GM18907 (cell line): Measurements from ENCODE around the gene LBP.
"Not testable (repeated sequence)": the region's sequence is repeated elsewhere in the genome, so short reads cannot be mapped to it uniquely, and the experiment has no call there.

Experiments used
- ATAC-seq: cut with Tn5 transposase; IDR thresholded peaks from one replicate; pipeline ENCODE4 v1.9.1; 2021; ENCODE audit warnings: mild to moderate bottlenecking, moderate library complexity; ENCODE audit not compliant: unreplicated experiment

LBP gene, protein sequence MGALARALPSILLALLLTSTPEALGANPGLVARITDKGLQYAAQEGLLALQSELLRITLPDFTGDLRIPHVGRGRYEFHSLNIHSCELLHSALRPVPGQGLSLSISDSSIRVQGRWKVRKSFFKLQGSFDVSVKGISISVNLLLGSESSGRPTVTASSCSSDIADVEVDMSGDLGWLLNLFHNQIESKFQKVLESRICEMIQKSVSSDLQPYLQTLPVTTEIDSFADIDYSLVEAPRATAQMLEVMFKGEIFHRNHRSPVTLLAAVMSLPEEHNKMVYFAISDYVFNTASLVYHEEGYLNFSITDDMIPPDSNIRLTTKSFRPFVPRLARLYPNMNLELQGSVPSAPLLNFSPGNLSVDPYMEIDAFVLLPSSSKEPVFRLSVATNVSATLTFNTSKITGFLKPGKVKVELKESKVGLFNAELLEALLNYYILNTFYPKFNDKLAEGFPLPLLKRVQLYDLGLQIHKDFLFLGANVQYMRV

DNA sequence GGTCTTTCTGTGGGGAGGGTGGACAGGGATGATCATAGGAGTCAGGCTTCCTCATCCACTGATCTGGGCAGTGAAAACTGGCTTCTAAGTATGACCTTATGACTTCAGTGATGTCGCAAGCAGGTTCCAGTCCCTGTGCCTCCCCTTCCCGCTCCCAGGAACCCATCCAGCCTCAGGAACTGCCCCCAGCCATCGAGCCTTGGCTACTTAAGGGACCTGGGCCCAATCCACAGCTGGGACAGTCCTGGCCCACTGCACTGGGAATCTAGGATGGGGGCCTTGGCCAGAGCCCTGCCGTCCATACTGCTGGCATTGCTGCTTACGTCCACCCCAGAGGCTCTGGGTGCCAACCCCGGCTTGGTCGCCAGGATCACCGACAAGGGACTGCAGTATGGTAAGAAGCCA lies at the start of gene LBP:
Gene LBP, plus strand, starts transcription at position 236 of the 405 bp plus-strand sequence. Its CDS starts 35 bp downstream, at position 271.
- no peak for ATAC-seq

DNA sequence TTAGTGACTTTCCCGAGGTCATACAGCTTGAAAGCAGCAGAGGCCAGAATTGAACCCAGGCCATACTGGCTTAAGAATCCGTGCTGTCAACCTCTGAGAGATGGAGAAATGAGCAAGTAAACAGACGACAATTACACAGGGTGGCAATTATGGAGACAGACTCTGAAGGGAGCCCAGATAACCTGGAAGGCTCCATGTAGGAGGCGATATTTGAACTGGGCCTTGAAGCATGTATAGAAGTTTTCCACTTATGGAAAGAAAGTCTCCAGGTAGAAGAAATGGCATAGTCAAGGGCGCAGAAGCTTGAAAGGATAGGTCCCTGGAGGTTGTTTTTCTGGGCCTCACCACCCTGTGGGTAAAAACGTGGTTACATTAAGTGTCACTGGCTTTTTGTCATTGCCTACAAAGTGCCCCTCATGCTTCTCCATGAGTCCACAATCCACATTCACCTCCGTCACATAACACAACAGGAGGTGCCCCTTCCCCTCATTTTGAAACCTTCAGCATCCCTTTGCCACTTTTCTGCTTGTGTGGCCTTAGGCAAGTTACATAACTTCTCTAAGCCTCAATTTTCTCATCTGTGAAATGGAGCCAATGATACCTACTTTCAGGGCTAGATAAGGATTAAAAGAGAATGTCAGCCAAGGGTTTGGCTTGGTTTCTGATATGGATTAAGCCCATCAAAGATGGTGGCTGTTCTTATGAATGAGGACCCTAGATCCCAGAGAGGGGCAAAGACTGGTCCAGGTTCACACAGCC lies 48.2 kb upstream of the LBP start:
- ATAC-seq = no peak

DNA sequence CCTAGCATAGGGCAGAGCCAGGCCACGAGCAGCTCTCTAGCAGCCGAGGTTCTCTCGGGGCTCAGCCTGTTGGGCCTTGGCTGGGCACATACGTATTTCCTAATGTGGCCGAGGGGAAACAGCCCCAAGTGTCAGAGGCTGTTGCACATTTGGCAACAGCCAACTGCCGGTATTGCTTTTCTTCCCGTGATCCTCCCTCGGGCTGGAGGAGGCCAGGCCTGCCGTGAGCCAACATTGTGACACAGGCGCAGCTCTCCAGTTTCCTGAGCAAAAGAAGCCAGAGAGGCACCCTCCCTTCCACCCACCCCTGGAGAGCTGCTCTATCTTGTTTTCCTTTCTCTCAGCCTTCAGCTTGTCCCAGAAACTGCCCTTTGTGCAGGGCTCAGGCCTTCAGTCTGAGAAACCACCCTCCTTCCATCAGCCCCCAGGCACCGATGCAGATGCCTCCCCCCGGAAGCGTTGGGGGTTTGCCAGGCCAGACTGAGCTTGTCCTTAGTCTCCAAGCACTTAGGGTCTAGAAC lies 47.5 kb upstream of the LBP start:
- no peak for ATAC-seq

DNA sequence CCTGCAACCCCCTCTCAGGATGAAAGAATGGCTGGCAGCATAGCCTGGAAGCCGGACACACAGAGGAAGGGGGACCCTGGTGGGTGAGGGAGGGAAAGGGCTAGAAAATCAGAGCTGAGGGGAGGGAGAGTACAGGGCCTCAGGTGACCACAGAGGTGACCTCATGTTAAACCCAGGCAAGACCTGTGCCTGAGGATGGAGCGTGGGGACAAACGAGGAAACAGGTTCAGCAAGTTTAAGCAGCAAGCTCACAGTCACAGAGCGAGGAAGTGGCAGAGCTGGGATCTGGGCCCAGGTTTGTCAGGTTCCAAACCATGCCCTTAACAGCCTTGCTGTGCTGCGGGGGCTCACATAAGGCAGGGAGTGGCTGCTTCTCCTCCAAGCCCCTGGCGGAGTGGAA lies 46.3 kb upstream of the LBP start:
- ATAC-seq = no peak

DNA sequence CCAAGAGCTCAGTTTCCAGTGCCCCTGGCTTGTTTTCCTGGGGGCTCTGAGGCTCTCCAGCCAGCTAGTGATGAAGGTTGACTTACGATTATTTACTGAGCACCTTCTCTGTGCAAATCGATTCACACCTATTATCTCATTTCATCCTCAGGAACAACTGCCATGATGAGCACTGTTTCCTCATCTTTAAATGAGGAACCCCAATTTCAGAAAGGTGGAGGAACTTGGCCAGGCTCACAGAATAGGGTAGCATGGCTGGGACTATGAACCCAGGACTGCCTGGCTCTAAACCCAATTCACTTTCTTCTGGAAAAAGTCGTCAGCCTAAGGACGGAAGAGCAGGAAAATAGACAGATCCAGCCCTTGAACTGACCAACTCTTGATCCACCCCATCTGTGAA lies 45.8 kb upstream of the LBP start:
- no peak for ATAC-seq

DNA sequence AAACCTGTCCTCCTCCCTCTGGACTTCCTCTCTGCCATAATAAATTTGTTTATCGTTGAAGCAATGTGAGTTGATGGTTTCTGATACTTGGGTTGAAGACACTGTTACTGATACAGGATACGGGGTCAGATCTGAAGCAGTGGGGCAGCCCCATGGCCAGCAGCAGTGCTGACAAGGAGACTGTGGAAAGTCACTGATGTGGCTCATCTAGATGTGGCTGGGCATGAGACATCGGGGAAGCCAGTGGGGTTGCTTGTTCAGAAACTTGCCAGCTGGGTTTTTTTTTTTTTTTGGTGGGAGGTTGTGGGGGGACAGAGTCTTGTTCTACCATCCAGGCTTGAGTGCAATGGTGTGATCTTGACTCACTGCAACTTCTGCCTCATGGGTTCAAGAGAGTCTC lies 45.0 kb upstream of the LBP start:
- no peak for ATAC-seq

DNA sequence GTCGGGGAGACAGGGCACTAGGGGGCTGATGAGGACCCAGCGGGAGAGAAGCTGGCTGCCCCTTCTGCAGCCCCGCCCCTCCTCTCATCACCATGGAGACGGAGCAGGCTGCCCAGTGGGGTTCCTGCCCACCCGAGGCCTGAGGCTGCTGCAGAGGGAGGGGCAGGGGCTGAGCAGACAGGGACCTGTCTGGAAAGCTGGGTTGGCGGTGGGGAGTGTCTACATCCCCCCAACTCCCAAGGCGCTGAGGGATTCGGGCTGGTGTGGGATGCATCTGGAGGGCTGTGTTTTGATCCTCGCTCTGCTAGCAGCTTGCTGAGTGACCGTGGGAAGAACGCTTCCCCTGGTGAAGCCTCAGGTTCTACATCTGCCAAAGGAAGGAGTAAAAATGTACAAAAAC lies 43.5 kb upstream of the LBP start:
- no peak for ATAC-seq

DNA sequence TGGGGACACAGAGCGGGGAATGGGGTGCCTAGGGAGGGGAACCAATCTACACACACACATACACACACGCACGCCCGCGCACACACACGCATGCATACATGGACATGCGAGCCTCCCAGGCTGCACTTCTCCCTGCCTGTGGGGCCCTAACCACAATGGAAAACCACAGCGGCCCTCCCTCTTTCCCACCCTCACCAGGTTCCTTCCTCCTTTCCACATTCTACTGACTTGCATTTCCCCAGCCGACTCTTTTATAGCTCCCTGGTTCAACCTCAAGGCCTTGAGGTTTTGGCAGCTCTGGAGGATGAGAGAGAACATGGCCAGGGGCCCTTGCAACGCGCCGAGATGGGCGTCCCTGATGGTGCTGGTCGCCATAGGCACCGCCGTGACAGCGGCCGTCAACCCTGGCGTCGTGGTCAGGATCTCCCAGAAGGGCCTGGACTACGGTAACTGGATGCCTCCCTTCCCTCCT lies 42.3 kb upstream of the LBP start, which contains the start of gene BPI:
Gene BPI, plus strand, starts transcription at position 249 of the 472 bp plus-strand sequence. Its CDS starts 68 bp downstream, at position 317.
- ATAC-seq = no peak

DNA sequence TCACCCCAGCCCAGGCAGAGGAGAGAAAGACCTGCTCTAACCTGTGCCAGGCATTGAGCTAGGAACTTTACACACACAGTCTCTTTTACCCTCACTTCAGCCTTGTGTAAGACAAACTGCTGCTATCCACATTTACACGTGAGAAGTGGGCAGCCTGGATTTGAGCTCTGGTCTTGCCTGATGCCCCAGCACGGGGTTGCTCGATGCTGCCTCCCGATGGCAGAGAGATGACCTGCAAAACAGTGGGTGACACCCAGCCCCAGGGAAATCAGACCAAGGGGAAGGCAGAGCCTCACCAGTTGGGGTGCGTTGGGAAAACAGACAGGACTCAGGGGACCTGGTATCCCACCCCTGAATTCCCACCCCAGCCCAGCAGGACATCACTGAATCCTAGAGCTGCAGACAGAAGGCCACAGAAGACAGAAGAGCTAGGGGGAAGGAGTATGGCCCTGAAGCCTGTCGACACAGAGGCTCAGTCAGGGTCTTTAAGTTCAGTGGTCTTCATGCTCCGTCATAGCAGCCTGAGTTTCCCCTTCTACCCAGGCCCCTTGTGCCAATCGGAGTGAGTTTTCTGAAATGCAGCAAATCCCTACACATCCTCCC lies 41.3 kb upstream of the LBP start:
- ATAC-seq = no peak

DNA sequence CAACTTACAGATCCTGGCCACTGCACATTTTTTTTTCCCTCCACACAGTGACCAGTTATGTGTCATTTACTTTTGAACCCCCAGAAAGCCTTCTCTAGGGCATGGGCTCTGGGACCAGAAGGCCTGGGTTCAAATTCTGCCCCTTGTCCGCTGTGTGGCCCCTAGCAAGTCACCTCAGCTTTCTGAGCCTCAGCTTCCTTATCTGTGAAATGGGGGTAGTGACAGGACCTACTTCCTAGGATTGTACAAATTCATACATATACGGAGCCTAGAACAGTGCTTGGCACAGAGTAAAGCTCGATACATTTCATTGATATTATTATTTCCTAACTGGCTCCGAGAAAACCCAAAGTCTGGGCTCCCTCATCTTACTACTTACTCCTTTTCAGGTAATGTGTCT lies 40.7 kb upstream of the LBP start:
- ATAC-seq = no peak

DNA sequence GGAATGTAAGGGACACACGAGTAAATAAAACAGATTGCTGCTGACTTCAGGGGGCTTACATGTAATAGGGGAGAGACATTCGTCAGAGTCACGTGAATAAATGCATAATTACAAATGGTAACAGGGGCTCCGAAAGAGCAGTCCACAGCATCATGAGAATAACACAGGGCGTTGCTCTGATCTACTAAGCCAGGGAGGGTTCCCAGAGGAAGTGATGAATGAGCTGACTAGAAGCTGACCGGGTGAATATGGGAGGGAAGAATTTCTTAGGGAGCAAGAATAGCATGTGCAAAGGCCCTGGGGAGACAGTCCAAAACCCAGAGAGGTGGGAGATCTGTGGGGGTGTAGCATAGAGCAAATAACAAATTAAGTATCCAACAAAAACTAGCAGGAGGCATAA lies 39.9 kb upstream of the LBP start:
- no peak for ATAC-seq

DNA sequence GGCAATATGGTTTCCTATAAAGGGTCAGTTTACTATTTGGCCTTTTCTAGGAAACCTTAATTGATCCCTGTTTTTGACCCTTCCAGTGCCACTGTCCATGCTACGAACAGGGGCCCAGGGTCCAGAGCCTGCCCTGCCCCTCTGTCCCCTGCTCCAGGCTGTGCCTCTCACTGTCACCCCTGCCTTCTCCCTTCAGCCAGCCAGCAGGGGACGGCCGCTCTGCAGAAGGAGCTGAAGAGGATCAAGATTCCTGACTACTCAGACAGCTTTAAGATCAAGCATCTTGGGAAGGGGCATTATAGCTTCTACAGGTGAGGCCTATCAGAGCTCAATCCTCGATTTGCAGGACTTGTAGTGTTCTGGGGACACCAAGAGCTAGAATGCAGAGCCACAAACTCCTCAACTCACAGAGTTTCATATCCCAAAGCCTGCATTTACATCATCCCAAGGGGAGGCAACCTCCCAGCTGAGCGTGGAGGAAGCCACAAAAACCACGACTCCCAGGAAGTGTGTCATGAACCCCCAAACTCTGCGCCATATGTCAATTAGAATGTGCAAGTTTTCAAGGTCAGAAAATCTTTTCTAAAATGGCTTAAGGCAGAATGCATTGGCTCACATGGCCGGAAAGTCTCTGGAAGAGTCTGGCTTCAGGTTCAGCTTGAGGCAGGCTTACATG lies 38.8 kb upstream of the LBP start:
- no peak for ATAC-seq

DNA sequence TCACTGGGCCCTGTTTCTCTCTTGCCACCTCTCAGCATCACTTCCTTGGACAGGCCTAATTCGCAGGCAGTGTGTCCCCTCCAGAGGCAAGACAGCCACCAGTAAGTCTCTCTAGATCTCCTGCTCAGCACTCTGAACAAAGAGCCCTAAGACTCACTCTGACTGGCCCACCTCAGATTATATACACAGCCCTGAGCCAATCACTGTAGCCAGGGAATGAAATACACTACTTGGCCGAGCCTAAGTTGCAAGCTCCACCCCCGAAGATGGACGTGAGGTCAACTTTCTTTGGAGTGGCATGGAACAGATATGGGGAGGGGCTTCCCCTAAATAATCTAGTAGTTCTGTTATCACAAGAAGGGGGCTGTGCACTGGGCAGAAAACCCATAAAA lies 38.2 kb upstream of the LBP start:
- no peak for ATAC-seq

DNA sequence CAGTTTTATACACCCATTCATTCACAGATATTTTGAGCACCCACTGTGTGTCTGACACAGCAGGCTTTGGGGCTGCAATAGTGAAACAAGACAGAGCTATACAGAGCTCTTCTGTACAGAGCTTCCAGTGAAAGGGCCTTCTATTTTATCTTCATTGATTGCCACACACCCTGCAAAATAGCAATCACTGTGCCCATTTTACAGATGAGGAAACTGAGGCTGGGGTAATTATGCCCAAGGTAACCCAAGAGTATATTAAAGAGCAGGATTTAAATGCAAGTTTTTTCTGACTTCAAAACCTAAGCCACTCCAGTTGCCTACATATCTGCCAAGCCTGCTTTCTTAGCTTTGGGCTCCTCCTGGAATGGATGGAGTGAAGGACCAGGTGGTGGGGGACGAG lies 37.8 kb upstream of the LBP start:
- no peak for ATAC-seq

DNA sequence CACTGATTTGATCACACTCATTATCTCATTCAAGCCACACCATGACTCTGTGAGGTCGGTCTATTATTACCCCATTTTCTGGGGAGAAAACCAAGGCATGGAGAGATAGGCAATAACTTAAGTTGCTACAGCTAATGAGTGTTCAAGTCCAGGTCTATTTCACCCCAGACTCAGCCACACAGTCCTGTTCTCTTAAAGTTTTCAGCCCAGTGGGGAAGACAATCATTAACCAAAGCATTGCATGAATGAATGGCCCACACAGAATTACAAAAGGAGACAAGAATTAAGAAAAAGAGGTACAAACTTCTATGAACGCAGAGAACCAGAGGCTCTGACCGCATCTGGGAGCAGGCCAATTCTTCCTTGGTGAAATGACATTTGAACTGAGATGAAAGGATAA lies 35.2 kb upstream of the LBP start:
- ATAC-seq = no peak

DNA sequence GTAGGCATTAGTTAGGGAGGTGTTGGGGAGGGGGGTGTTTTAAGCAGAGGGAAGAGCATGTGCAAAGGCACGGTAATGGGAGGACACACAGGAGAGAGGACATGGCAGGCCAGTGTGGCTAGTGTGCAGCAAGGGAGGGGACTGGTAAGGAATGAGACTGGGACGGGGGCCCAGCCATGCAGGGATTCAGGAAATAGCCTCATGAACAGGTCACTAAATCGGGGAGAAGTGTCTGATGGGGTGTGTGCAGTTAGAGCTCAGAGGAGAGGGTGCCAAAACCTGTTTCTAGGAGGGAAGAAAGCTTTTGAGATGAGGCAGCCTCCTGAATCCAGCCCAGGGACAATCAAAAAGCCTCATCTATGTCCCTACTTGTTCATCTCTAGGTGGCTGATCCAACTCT lies 34.8 kb upstream of the LBP start:
- ATAC-seq = no peak

DNA sequence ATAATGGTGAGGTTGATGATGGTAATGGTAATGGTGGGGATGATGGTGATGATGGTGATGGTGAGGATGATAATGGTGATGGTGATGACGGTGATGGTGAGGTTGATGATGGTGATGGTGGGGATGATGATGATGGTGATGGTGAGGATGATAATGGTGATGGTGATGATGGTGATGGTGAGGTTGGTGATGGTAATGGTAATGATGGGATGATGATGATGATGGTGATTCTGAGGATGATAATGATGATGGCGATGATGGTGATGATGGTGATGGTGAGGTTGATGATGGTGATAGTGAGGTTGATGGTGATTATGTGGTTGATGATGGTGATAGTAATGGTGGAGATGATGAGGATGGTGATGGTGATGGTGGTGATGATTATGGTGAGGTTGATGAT lies 32.6 kb upstream of the LBP start:
- no peak for ATAC-seq

DNA sequence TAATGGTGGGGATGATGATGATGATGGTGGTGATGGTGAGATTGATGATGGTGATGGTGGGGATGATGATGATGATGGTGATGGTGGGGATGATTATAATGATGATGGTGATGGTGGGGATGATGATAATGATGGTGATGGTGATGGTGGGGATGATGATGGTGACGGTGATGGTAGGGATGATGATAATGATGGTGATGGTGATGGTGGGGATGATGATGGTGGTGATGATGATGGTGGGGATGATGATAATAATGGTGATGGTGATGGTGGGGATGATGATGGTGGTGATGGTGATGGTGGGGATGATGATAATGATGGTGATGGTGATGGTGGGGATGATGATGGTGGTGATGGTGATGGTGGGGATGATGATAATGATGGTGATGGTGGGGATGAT lies 31.9 kb upstream of the LBP start:
- ATAC-seq = not testable (repeated sequence)

DNA sequence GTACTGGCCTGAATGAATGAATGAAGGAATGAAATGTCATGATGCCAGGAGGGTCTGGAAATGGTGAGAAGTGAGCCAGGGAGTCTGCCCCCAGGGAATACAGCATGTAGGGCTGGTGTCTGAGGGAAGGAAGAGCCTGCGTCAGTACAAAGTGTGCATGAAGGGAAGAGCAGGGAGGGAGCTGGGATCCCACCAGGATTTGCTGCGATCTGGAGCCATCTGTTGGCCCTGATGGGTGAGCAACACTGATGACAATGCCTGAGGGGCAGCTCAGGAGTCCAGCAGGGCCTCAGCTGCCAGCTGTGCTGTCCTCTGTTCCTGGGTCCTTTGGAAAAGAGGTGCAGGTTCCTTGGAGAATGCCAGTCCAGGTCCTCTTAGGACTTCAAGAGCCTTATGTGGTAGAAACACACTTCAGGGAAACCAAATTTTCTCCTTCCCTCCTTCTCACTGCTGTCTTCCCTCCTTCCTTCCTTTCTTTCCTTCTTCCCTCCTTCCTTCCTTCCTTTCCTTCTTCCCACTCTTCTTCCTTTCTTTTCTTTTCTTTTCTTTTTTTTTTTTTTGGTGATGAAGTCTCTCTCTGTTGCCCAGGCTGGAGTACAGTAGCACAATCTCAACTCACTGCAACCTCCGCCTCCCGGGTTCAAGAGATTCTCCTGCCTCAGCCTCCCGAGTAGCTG lies 30.9 kb upstream of the LBP start:
- no peak for ATAC-seq

DNA sequence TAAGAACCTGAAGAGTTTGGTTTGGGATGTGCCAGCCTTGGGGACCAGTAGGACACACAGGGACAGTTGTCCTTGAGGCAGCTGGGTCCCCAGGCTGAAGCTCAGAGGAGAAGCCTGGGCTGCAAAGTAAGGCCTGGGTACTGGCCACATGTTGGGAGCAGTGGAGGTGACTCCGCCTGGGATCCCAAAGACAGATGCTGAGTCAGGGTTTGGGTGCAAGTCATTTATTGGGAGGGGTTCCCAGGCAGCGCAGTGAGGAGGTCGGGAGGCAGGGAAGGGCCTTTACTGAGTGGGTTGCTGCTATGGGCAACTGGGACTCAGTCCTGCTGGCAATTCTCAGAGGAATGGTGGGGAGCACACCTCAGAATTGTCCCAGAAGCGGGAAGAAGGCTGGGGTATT lies 29.9 kb upstream of the LBP start:
- no peak for ATAC-seq
